ENCODE data around the gene RET. TPM values are rescaled to one million over a fixed set of nuclear protein-coding genes. Genes with fewer than 3 reads are reported as not detected.

The RET gene
- total and polyA plus RNA-seq, 2 of the 8 experiments (the other 6 are each of a cell fraction or from before 2014, with no cell fraction given), result 6.7 to 8.4 TPM

DNA sequence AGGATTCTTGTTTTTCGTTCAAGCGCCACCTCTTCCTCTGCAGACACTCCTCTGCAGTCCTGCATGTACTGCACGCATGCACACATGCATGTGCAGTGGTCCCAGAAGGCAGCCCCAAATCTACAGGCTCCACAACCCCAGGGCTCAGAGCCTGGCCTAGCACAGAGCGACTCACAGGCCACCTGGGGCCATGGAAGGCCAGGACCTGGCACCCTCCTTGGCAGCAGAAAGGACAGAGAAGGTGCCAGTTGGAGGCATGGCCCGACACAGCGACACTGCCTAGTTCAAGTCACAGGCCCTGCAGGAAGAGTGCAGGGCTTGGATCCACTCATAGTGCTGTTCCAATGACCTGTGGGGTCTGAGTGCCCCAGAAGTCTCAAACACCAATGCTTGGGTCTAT is 48.7 kb upstream of the RET start:
- no peak overlapping the region for H2BK5ac ChIP-seq (ENCODE audit: low read depth, low read length)
- peaks cover 4% of the 10 kb centered on the region; the same call in 1 of the 2 replicates for H3K23me2 ChIP-seq (ENCODE audit: low read depth, low read length)
- H2AK5ac ChIP-seq (ENCODE audit: low read depth, low read length), result no peak overlapping the region
- FAIRE-seq (no peak), DNase-seq (ENCODE audit: low read depth in 1 of 2, low spot score in 2 of 2) (no peak)
- POLR2A ChIA-PET (ENCODE audit: partially characterized antibody), result no interaction called here
- H2BK120ac ChIP-seq (replicated peaks; ENCODE audit: low read depth, low read length), result no peak overlapping the region
- H3K4ac ChIP-seq (replicated peaks; ENCODE audit: insufficient read length, low read depth, low read length), result no peak overlapping the region
- no peak overlapping the region for H3K56ac ChIP-seq (replicated peaks; ENCODE audit: insufficient read length, low read depth, low read length)
- peak overlapping the region; percentile 82 for H2BK15ac ChIP-seq (ENCODE audit: low read length)
- no peaks in the 10 kb centered on the region for H4K20me1 ChIP-seq (replicated peaks in 1 of 2; ENCODE audit: control insufficient read depth in 1 of 2, insufficient read depth in 2 of 2, low read length in 2 of 2)
- CTCF ChIA-PET (ENCODE audit: partially characterized antibody), result interaction anchor here (0.6 to 2.4 kb wide), 4 partner anchors 14 to 114 kb away, joined by 3 to 9 read pairs (median 6); no protein-coding TSS in a partner anchor
- H3K9ac ChIP-seq (replicated peaks in 1 of 4; ENCODE audit: extremely low read depth in 1 of 4, low read depth in 3 of 4, low read length in 3 of 4), result no peak overlapping the region
- no peaks in the 10 kb centered on the region for H3K79me2 ChIP-seq (ENCODE audit: control insufficient read depth in 1 of 2, insufficient read depth in 2 of 2, low read length in 2 of 2)
- H2BK20ac ChIP-seq (ENCODE audit: low read length), result peak overlapping the region; percentile 23; the same call in 1 of the 2 replicates
- H2BK12ac ChIP-seq (ENCODE audit: low read depth, low read length), result peak overlapping the region; percentile 30; the same call in 1 of the 2 replicates
- WGBS, 2 experiments (ENCODE audit: extremely low coverage in 1 of 2, insufficient coverage in 1 of 2, insufficient read length in 1 of 2, insufficient replicate concordance in 2 of 2, low coverage in 1 of 2, low lambda C conversion rate in 2 of 2, missing lambda C conversion rate in 1 of 2), result 92% methylated on average over 6 of the region's 6 CpGs; no CpG with 5 or more reads in 1 of the 2 experiments
- no peak overlapping the region for H2AFZ ChIP-seq (ENCODE audit: low read length)
- H3K23ac ChIP-seq (ENCODE audit: insufficient read length), result no peak overlapping the region
- H3K18ac ChIP-seq (ENCODE audit: extremely low read depth, low read length), result peak overlapping the region; percentile 78; the same call in 1 of the 2 replicates
- H3K27me3 ChIP-seq (replicated peaks in 1 of 4; ENCODE audit: control insufficient read depth in 3 of 4, extremely low read depth in 1 of 4, insufficient read depth in 3 of 4, low read length in 3 of 4), result peaks cover 0 to 26% (median 18%) of the 10 kb centered on the region in 4 experiments; a peak in 6 of 7 replicates
- peaks cover 0 to 5% of the 10 kb centered on the region in 2 experiments; a peak in 1 of 4 replicates for H3K9me3 ChIP-seq (ENCODE audit: insufficient read depth in 2 of 2, low read depth in 1 of 2, low read length in 1 of 2)
- no peaks in the 10 kb centered on the region for H3K36me3 ChIP-seq (ENCODE audit: control insufficient read depth in 2 of 4, insufficient read depth in 4 of 4, low read length in 3 of 4)
- H3K79me1 ChIP-seq (ENCODE audit: low read depth, low read length), result no peaks in the 10 kb centered on the region
- peaks cover 10 to 23% (median 18%) of the 10 kb centered on the region in 4 experiments for H3K4me1 ChIP-seq (replicated peaks in 1 of 4; ENCODE audit: control insufficient read depth in 3 of 4, insufficient read depth in 4 of 4, low read length in 3 of 4)
- no peak overlapping the region for H3K14ac ChIP-seq (ENCODE audit: insufficient read length)
- 0 out of 2 replicates have a peak overlapping the region, but pooled peaks have one; percentile 33 for H3K27ac ChIP-seq (ENCODE audit: low read depth, low read length)
- no peak overlapping the region for H3K4me3 ChIP-seq (ENCODE audit: extremely low read depth in 1 of 4, insufficient read depth in 2 of 4, low read depth in 3 of 4, low read length in 4 of 4)
- no peak overlapping the region for H4K8ac ChIP-seq (ENCODE audit: extremely low read depth, insufficient read depth, low read length)
- no peak overlapping the region for H4K91ac ChIP-seq (replicated peaks; ENCODE audit: insufficient read length, low read length)
- TF ChIP-seq SIN3A (conservative IDR thresholded peaks at IDR 0.05 in 1 of 2, IDR thresholded peaks at IDR 0.05 in 1 of 2; ENCODE audit: low read depth in 1 of 2, low read length in 2 of 2) (no peak), CBX8 (IDR thresholded peaks at IDR 0.05; ENCODE audit: borderline replicate concordance, low read depth, low read length) (no peak), MAFK (IDR thresholded peaks at IDR 0.05; ENCODE audit: low read depth, low read length) (no peak), ASH2L (IDR thresholded peaks at IDR 0.05; ENCODE audit: low read length) (no peak), SIX5 (IDR thresholded peaks at IDR 0.05; ENCODE audit: low read depth, low read length) (no peak), RFX5 (IDR thresholded peaks at IDR 0.05; ENCODE audit: borderline replicate concordance, low read depth, low read length) (no peak), TAF1 (IDR thresholded peaks at IDR 0.05; ENCODE audit: low read depth, low read length) (no peak)
- no peak overlapping the region; a peak in 1 of 4 replicates for H3K4me2 ChIP-seq (ENCODE audit: insufficient read depth in 1 of 2, low read depth in 2 of 2, low read length in 2 of 2)
- H4K5ac ChIP-seq (ENCODE audit: insufficient read length, low read depth, low read length), result no peak overlapping the region

All from H1 (cell line).